ENCODE results near the gene KCNQ1. TPM values are rescaled to one million over a fixed set of nuclear protein-coding genes. Genes with fewer than 3 reads are reported as not detected.
A peak's percentile ranks its signal among the peaks of the same experiment; 100 is the strongest.

Gene KCNQ1
- total and polyA plus RNA-seq, 7 experiments from 2014 or later: 14.7 to 46.4 (median 36.9) TPM

GRCh38 chr11:2897048-2897447, 452.2 kb downstream of the KCNQ1 start:
- no peak overlapping the region for H3K27ac ChIP-seq (ENCODE audit: low read depth, low read length)
- no peak overlapping the region for H3K4me3 ChIP-seq (ENCODE audit: low read length)
- intact Hi-C loops (cut with micrococcal nuclease): loop anchor here (10.0 kb wide), 2 partner anchors 592 to 1042 kb away; partner anchors contain the start of genes C11orf21 (in 1 of the 2), LSP1 (in 1 of the 2) and TSPAN32 (in 1 of the 2)
- Mint-ChIP-seq H3K4me1 (peaks cover 35 to 49% (median 46%) of the 10 kb centered on the region in 7 donors), H3K27ac (peak overlapping the region in 2 of 9 donors; percentile 25 to 79), H3K27me3 (no peaks in the 10 kb centered on the region), H3K4me3 (no peak overlapping the region), H3K36me3 (peaks cover 0 to 3% (median 0%) of the 10 kb centered on the region in 5 donors), H3K9me3 (no peaks in the 10 kb centered on the region)
- ChIA-PET CTCF (no interaction called here), POLR2A (no interaction called here)
- no peaks in the 10 kb centered on the region for H3K9me3 ChIP-seq (ENCODE audit: control insufficient read depth in 2 of 3, low read length in 3 of 3)
- ATAC-seq (no peak), DNase-seq (no peak)
- H3K4me1 ChIP-seq (ENCODE audit: control insufficient read depth in 2 of 2, insufficient read depth in 2 of 2, low read length in 2 of 2): peaks cover 20 to 28% of the 10 kb centered on the region in 2 donors
- H3K27me3 ChIP-seq (ENCODE audit: control insufficient read depth in 2 of 2, insufficient read depth in 2 of 2, low read length in 2 of 2): no peaks in the 10 kb centered on the region
- no peaks in the 10 kb centered on the region for H3K36me3 ChIP-seq (ENCODE audit: control insufficient read depth in 2 of 3, insufficient read depth in 3 of 3, low read length in 3 of 3)

GRCh38 chr11:2898366-2899079, 453.7 kb downstream of the KCNQ1 start:
- Mint-ChIP-seq H3K36me3 (peaks cover 0 to 3% (median 0%) of the 10 kb centered on the region in 5 donors), H3K27me3 (no peaks in the 10 kb centered on the region), H3K9me3 (no peaks in the 10 kb centered on the region), H3K27ac (peak overlapping the region; percentile 60 to 95 (median 86)), H3K4me1 (peaks cover 31 to 45% (median 39%) of the 10 kb centered on the region in 7 donors), H3K4me3 (peak overlapping the region in 9 of 10 donors; percentile 27 to 88 (median 54))
- no peak overlapping the region for H3K27ac ChIP-seq (ENCODE audit: low read depth, low read length)
- no peaks in the 10 kb centered on the region for H3K9me3 ChIP-seq (ENCODE audit: control insufficient read depth in 2 of 3, low read length in 3 of 3)
- DNase-seq (peak in 1 of 9 donors; percentile 54), ATAC-seq (peak; percentile 66)
- H3K27me3 ChIP-seq (ENCODE audit: control insufficient read depth in 2 of 2, insufficient read depth in 2 of 2, low read length in 2 of 2): no peaks in the 10 kb centered on the region
- H3K4me3 ChIP-seq (ENCODE audit: low read length): no peak overlapping the region
- intact Hi-C loops (cut with micrococcal nuclease): loop anchor here (10.0 kb wide), 2 partner anchors 594 to 1044 kb away; partner anchors contain the start of genes C11orf21 (in 1 of the 2), LSP1 (in 1 of the 2) and TSPAN32 (in 1 of the 2)
- H3K36me3 ChIP-seq (ENCODE audit: control insufficient read depth in 2 of 3, insufficient read depth in 3 of 3, low read length in 3 of 3): no peaks in the 10 kb centered on the region
- H3K4me1 ChIP-seq (ENCODE audit: control insufficient read depth in 2 of 2, insufficient read depth in 2 of 2, low read length in 2 of 2): peaks cover 30 to 32% of the 10 kb centered on the region in 2 donors
- POLR2A ChIA-PET: interaction anchor here (0.6 to 1.0 kb wide), 2 partner anchors 8 to 379 kb away, joined by 3 to 5 read pairs; no protein-coding TSS in a partner anchor
- CTCF ChIA-PET: interaction anchor here (0.8 to 1.2 kb wide), 3 partner anchors 9 to 596 kb away, joined by 3 to 4 read pairs (median 3); no protein-coding TSS in a partner anchor

Other genes starting within 250 kb of the KCNQ1 start
- 1 to 10 TPM in 1 of 5 experiments, under 1 TPM in 3, not detected in 1; 0.32 to 2.1 (median 0.45) TPM for gene ASCL2, start 174.4 kb upstream of the KCNQ1 start, total RNA-seq
- gene ASCL2, start 174.4 kb upstream of the KCNQ1 start, polyA plus RNA-seq: not detected
- 100 to 1,000 TPM in 3 of 5 experiments, 10 to 100 TPM in 2; 33.9 to 153 (median 112) TPM for gene C11orf21, start 143.1 kb upstream of the KCNQ1 start, total RNA-seq
- 10 to 100 TPM; 10.7 to 14.4 TPM for gene C11orf21, start 143.1 kb upstream of the KCNQ1 start, polyA plus RNA-seq
- 100 to 1,000 TPM in 2 of 5 experiments, 10 to 100 TPM in 3; 33.5 to 116 (median 70.3) TPM for gene TSPAN32, start 143.0 kb upstream of the KCNQ1 start, total RNA-seq
- gene TSPAN32, start 143.0 kb upstream of the KCNQ1 start, polyA plus RNA-seq: 10 to 100 TPM; 15.7 to 23.9 TPM
- 100 to 1,000 TPM in 4 of 5 experiments, 10 to 100 TPM in 1; 97.5 to 173 (median 138) TPM for gene CD81, start 67.7 kb upstream of the KCNQ1 start, total RNA-seq
- gene CD81, start 67.7 kb upstream of the KCNQ1 start, polyA plus RNA-seq: 10 to 100 TPM; 19.0 to 39.6 TPM
- gene TSSC4, start 44.3 kb upstream of the KCNQ1 start, total RNA-seq: 10 to 100 TPM; 43.6 to 55.0 (median 50.9) TPM
- gene TSSC4, start 44.3 kb upstream of the KCNQ1 start, polyA plus RNA-seq: 10 to 100 TPM; 51.7 to 83.7 TPM
- 1 to 10 TPM in 1 of 5 experiments, under 1 TPM in 4; 0.05 to 1.1 (median 0.73) TPM for gene TRPM5, start 494 bp upstream of the KCNQ1 start, total RNA-seq
- under 1 TPM in 1 of 2 donors, not detected in 1; 0.09 TPM for gene TRPM5, start 494 bp upstream of the KCNQ1 start, polyA plus RNA-seq

All from naive thymus-derived CD4-positive, alpha-beta T cell (primary cell).